IPS DF 19.7 (cell line): ENCODE data around the gene SNRPB.
"Not testable (repeated sequence)": the region's sequence is repeated elsewhere in the genome, so short reads cannot be mapped to it uniquely, and the experiment has no call there.

ENCODE experiments used
- DNase-seq: peaks from one replicate; pipeline ENCODE4 v3.0.0-alpha.2; 2013; ENCODE audit warnings: low read depth, low spot score

The SNRPB gene

GRCh38 chr20:2470423-2471193, at the start of gene SNRPB:
SNRPB (minus strand) TSS chr20:2470789; CDS start chr20:2470690, 99 bp downstream.
- peak; percentile 95 for DNase-seq

- DNase-seq: no peak
Measured at GRCh38 chr20:2519115-2519809, 48.7 kb upstream of the SNRPB start.

GRCh38 chr20:2518558-2518957, 48.0 kb upstream of the SNRPB start:
- no peak for DNase-seq

DNA sequence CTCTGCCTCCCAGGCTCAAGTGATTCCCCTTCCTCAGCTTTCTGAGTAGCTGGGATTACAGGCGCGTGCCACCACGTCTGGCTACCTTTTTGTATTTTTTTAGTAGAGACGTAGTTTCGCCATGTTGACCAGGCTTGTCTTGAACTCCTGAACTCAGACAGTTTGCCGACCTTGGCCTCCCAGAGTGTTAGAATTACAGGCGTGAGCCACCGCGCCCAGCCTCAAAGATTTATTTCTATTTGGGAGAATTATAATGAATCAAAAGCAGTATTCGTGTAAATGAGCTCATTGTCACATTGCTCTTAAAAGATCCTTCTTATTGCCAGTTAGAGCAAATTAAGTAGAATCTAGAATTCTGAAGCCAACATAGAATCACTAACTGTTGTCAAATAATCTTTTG, 47.5 kb upstream of the SNRPB start:
- no peak for DNase-seq

DNA sequence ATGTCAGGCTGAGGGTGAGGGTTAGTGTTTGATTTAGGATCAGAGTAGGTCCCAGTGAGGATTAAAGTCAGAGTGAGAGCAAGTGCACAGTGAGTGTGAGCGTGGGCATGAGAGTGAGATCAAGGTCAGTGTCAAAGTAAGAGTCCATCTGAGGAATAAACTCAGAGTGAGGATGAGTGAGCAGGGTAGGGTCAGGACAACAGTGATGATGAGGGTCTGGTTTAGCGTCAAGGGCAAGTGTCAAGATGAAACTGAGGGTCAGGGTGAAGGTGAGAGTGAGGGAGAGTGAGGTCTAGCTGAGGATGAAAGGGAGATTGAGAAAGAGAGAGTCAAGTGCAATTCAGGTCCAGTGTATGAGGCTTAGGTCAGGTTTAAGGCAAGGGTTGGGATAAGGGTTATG, 45.8 kb upstream of the SNRPB start:
- no peak for DNase-seq

GRCh38 chr20:2515203-2515602, 44.6 kb upstream of the SNRPB start:
- no peak for DNase-seq

GRCh38 chr20:2509794-2510193, 39.2 kb upstream of the SNRPB start:
- DNase-seq: no peak

- no peak for DNase-seq
Measured at GRCh38 chr20:2509468-2509781, 38.8 kb upstream of the SNRPB start.

GRCh38 chr20:2508631-2509467, 38.3 kb upstream of the SNRPB start, which contains the start of gene ZNF343:
ZNF343 (minus strand) TSS chr20:2508915; CDS start chr20:2493895, 15,020 bp downstream.
- DNase-seq: peak; percentile 52

DNA sequence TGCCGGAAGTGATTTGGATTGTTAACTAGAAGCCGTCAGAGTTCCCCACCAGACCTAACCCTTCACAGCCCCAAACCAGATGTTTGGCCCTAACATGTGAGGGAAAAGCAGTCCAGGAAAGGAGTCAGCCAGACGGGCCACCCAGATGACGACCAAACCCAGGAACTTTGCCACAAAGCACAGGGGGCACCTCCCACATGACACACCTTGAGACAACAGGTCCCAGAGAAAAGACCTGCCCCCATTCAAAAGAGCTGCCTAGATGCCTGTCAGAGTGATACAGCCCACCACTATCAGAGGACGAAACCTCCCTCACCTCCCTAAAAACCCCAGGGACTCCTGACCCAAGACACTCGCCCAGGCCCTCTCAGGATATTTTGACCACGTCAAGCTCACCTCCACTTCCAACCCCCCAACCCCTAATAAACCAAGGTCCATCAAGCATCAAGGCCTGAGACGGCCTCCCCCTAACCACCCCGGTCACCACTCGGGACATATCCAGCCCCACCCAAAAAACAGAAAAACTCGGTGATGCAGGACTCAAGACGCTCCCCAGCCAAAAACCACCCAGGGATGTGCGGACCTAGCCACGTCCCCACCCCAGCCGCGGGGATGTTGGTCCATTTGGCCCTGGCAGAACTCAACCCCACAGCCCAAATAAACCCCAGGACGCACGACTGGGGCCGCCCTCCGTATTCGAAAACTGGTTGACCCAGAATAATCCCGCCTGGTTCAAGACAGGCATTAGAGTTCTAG, 37.5 kb upstream of the SNRPB start:
- no peak for DNase-seq

- no peak for DNase-seq
Measured at GRCh38 chr20:2507464-2507863, 36.9 kb upstream of the SNRPB start.

- not testable (repeated sequence) for DNase-seq
Measured at GRCh38 chr20:2506426-2506825, 35.8 kb upstream of the SNRPB start.

GRCh38 chr20:2504803-2505202, 34.2 kb upstream of the SNRPB start:
- DNase-seq: not testable (repeated sequence)

- DNase-seq: not testable (repeated sequence)
Measured at GRCh38 chr20:2502808-2503384, 32.3 kb upstream of the SNRPB start.

DNA sequence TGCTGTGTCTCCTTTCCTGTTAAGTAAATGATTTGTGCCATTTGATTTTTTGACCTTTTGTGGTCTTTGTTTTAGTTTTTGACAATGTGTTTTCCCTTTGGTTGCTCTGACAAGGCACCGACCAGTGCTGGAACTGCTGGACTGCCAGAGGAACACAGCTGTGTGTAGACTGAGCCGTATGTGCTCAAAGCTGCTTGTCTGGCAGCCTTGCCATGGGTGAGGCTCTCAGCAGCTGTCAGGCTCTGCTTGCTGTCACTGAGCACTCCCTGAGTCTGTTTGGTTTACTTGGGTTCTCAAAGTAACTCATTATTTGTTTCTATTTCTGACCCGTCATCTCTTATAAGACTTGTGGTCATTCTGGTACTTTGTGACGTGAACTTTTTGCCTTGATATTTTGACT, 15.1 kb upstream of the SNRPB start:
- DNase-seq: no peak

- no peak for DNase-seq
Measured at GRCh38 chr20:2485080-2485479, 14.5 kb upstream of the SNRPB start.

GRCh38 chr20:2483504-2483903, 12.9 kb upstream of the SNRPB start:
- no peak for DNase-seq

- no peak for DNase-seq
Measured at GRCh38 chr20:2480381-2480780, 9.8 kb upstream of the SNRPB start.

DNA sequence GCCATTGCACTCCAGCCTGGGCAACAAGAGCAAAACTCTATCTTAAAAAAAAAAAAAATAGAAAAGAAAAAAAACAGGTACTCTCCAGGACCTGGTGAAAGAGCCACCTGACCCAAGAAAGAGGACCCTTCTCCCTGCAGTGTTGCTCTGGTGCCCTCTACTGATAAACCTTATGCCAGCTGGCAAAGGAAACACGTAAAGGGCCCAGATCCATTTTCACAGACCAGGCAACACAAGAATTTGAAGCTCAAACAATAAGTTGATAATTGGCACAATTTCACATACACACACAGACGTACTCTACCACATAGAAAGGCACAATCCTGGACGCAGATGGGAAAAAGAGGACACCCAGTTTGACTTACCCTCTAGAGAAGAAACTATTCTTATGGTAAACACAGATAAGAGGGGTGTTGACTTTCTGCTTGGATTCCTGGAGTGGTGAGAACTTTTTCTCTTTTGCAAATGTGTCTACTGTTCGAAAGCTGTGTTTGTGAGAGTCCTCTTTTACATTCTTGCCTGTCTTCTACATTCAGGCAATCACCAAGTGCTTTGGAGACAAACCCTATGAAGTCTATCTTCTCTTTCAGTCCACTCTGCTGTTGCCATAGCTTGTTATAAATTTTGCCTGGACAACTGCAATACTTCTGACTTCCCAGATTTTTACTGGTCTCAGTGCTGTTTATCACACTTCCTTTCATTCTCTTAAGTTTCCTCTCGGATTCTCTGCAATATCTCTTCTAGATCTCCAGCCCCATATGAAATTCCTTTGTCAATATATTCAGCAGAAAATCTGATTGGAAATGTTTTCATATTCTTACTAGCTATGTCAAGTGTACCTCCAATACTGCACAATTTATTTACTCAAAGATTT, 6.4 kb upstream of the SNRPB start:
- DNase-seq: no peak
